SH-SY5Y (cell line): Measurements from ENCODE around the gene CCT3.

ENCODE experiments used
- GATA2 ChIP-seq: IDR thresholded peaks from 2 replicates; pipeline ENCODE4 v1.6.1; 2011; ENCODE audit warnings: mild to moderate bottlenecking, low read depth, low read length
- GATA3 ChIP-seq: IDR thresholded peaks from 2 replicates; pipeline ENCODE4 v1.6.1; 2011; ENCODE audit warnings: low read depth, mild to moderate bottlenecking, low read length, moderate library complexity

GRCh38 chr1:156386949-156387869 is 49.1 kb upstream of the CCT3 start:
- no peak for TF ChIP-seq GATA2
- TF ChIP-seq GATA3: no peak
